ENCODE measurements around the gene OR5M3.

The OR5M3 gene

DNA sequence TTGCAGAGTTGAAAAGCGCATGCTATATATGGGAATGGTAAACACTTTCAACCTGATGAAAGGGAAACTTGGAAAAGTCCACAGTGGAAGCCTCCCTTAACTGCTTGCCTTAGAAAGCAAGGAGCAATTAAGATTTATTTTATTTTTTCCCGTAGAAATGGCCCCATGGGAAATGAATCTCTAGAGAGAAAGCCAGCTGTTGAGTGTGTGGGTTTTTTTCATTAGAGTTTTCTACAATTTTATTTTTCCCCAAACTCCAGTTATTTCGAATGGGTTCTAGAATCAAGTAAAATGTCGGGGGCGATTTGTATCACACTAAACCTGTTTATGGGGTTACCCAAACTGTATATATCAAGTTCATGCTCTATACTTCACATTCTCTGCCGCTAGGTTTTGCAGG lies at the start of gene OR5M3:
TSS of gene OR5M3 (minus strand) at position 101 of the 400 bp plus-strand sequence. CDS start 2,855 bp downstream, outside the sequence.
- Histone ChIP-seq H3K36me3 (ENCODE audit: control insufficient read depth, insufficient read depth, low read length) (no peaks in the 10 kb centered on the region), H3K27me3 (ENCODE audit: control insufficient read depth, insufficient read depth, low read length) (no peaks in the 10 kb centered on the region), H3K9ac (ENCODE audit: low read length) (no peak within 1 kb of the TSS), H3K4me1 (ENCODE audit: control insufficient read depth, insufficient read depth, low read length) (no peaks in the 10 kb centered on the region), H3K9me3 (ENCODE audit: control insufficient read depth, insufficient read depth, low read depth, low read length) (no peaks in the 10 kb centered on the region), H3K4me3 (ENCODE audit: low read depth, low read length) (no peak within 1 kb of the TSS), H3K27ac (ENCODE audit: low read depth, low read length) (no peak within 1 kb of the TSS)

DNA sequence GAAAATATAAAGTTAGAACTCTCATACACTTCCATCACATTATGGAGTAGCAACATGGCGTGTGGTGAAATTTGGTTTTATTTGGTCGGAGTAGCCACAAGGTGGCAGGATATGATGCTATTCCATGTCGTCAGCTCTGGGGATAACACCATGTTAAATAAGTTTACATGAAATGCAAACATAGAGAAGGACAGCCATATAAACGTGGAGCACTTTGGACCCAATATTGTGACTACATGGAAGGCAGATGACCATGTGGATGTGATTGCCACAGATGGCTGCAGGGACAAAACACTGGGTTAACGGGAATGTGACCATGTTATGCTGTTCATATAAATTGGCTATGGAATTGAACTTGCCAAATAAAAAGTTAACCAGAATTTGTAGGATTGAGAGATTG lies 48.9 kb upstream of the OR5M3 start:
- Histone ChIP-seq H3K9ac (ENCODE audit: low read length) (no peak overlapping the region), H3K4me3 (ENCODE audit: low read depth, low read length) (no peak overlapping the region), H3K4me1 (ENCODE audit: control insufficient read depth, insufficient read depth, low read length) (no peaks in the 10 kb centered on the region), H3K36me3 (ENCODE audit: control insufficient read depth, insufficient read depth, low read length) (no peaks in the 10 kb centered on the region), H3K9me3 (ENCODE audit: control insufficient read depth, insufficient read depth, low read depth, low read length) (no peaks in the 10 kb centered on the region), H3K27me3 (ENCODE audit: control insufficient read depth, insufficient read depth, low read length) (no peaks in the 10 kb centered on the region), H3K27ac (ENCODE audit: low read depth, low read length) (no peak overlapping the region)

DNA sequence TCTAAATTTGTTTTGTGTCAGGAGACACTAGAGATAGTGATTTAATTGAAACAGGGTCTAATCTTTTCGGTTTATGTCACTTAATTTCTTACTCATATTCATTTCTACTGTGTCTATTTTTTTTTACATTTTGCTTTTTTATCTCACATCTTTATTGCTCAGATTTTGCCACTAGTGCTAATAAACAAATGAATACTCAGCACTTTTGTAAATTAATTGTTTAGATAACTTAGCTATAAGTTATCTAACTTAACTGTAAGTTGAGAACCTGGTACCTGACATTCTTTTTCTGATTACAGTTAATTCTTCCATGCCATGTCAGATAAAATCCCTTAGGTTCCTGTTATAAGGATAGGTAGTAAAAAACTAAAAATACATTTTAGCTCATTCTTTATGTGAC lies 40.1 kb upstream of the OR5M3 start:
- Histone ChIP-seq H3K36me3 (ENCODE audit: control insufficient read depth, insufficient read depth, low read length) (no peaks in the 10 kb centered on the region), H3K9me3 (ENCODE audit: control insufficient read depth, insufficient read depth, low read depth, low read length) (no peaks in the 10 kb centered on the region), H3K27me3 (ENCODE audit: control insufficient read depth, insufficient read depth, low read length) (no peaks in the 10 kb centered on the region), H3K4me1 (ENCODE audit: control insufficient read depth, insufficient read depth, low read length) (no peaks in the 10 kb centered on the region), H3K4me3 (ENCODE audit: low read depth, low read length) (no peak overlapping the region), H3K9ac (ENCODE audit: low read length) (no peak overlapping the region), H3K27ac (ENCODE audit: low read depth, low read length) (no peak overlapping the region)

DNA sequence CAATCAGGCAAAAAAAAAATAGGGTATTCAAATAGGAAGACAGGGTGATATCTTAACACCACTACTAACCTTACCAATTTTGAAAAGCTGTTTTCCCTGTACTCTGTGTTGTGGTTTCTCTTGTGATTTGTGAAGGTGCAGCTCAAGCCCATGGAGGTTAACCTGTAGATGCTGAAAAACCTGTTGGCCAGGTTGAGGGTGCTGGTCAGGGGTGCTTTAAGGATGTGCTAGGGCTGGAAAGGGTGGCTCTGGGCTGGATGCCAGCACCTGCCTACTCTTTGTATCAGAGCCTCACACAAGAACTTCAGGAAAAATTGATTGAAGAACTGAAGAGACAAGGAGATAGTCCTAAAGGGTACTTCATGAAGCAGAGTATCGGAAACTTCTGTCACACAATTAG lies 36.3 kb upstream of the OR5M3 start:
- no peak overlapping the region for H3K9ac ChIP-seq (ENCODE audit: low read length)
- H3K27me3 ChIP-seq (ENCODE audit: control insufficient read depth, insufficient read depth, low read length) = no peaks in the 10 kb centered on the region
- no peak overlapping the region for H3K4me3 ChIP-seq (ENCODE audit: low read depth, low read length)
- H3K36me3 ChIP-seq (ENCODE audit: control insufficient read depth, insufficient read depth, low read length) = no peaks in the 10 kb centered on the region
- H3K9me3 ChIP-seq (ENCODE audit: control insufficient read depth, insufficient read depth, low read depth, low read length) = no peaks in the 10 kb centered on the region
- H3K27ac ChIP-seq (ENCODE audit: low read depth, low read length) = no peak overlapping the region
- H3K4me1 ChIP-seq (ENCODE audit: control insufficient read depth, insufficient read depth, low read length) = no peaks in the 10 kb centered on the region

DNA sequence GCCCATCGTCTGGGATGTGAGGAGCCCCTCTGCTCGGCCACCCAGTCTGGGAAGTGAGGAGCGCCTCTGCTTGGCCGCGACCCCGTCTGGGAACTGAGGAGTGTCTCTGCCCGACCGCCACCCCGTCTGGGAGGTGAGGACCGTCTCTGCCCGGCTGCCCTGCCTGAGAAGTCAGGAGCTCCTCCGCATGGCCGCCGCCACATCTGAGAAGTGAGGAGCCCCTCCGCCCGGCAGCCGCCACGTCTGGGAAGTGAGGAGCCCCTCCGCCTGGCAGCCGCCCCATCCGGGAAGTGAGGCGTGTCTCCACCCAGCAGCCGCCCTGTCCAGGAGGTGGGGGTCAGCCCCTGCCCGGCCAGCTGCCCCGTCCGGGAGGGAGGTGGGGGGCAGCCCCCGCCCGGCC lies 23.9 kb upstream of the OR5M3 start:
- Histone ChIP-seq H3K36me3 (ENCODE audit: control insufficient read depth, insufficient read depth, low read length) (no peaks in the 10 kb centered on the region), H3K9ac (ENCODE audit: low read length) (no peak overlapping the region)

DNA sequence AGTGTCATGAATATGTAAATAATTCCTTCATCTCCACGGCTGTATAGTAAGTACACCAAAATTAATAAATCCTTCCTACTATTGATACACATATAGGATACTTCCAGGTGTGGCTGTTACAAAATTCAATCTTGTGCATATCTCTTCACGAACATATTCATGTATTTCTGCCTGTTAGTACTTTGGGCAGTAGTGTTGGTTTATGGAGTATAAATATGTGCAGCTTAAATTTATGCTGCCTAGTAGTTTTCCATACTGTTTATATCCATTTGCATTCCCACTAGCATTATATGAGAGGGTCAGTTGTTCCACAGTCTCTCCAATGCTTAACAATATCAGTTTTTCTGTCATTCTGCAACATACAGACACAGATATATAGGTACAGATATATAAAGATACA lies 22.0 kb upstream of the OR5M3 start:
- no peak overlapping the region for H3K27ac ChIP-seq (ENCODE audit: low read depth, low read length)
- H3K9me3 ChIP-seq (ENCODE audit: control insufficient read depth, insufficient read depth, low read depth, low read length) = peaks cover 16% of the 10 kb centered on the region; the same call in 1 of the 2 replicates
- H3K4me1 ChIP-seq (ENCODE audit: control insufficient read depth, insufficient read depth, low read length) = no peaks in the 10 kb centered on the region
- H3K9ac ChIP-seq (ENCODE audit: low read length) = no peak overlapping the region
- no peaks in the 10 kb centered on the region for H3K27me3 ChIP-seq (ENCODE audit: control insufficient read depth, insufficient read depth, low read length)
- H3K4me3 ChIP-seq (ENCODE audit: low read depth, low read length) = no peak overlapping the region
- no peaks in the 10 kb centered on the region for H3K36me3 ChIP-seq (ENCODE audit: control insufficient read depth, insufficient read depth, low read length)

More for the DNA sequence above, 23.9 kb upstream of the OR5M3 start:
- H3K9me3 ChIP-seq (ENCODE audit: control insufficient read depth, insufficient read depth, low read depth, low read length) = peaks cover 16% of the 10 kb centered on the region; the same call in 1 of the 2 replicates
- H3K27ac ChIP-seq (ENCODE audit: low read depth, low read length) = no peak overlapping the region
- H3K4me3 ChIP-seq (ENCODE audit: low read depth, low read length) = no peak overlapping the region
- no peaks in the 10 kb centered on the region for H3K4me1 ChIP-seq (ENCODE audit: control insufficient read depth, insufficient read depth, low read length)
- H3K27me3 ChIP-seq (ENCODE audit: control insufficient read depth, insufficient read depth, low read length) = no peaks in the 10 kb centered on the region

DNA sequence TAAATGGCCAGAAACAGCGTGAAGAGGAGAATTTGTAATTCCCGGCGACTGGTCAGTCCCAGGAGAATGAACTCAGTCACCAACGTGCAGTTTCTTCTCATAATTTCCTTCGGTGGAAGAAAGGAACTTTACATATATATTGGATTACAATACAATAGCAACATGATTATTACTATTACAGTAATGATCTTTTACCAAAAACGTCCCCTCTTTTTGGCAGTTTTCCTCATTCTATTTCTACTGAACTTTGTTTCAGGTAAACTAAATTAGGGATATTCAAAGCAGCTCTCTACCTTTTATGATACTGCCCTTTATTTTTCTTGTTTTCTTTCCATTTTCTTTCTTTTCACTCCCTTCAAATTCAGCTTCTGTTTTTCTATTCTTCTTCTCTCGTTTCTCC lies 18.1 kb upstream of the OR5M3 start, which contains the start of gene OR5M8:
TSS of gene OR5M8 (minus strand) at position 101 of the 400 bp plus-strand sequence. CDS start at position 101, 0 bp downstream.
- Histone ChIP-seq H3K4me1 (ENCODE audit: control insufficient read depth, insufficient read depth, low read length) (no peaks in the 10 kb centered on the region), H3K36me3 (ENCODE audit: control insufficient read depth, insufficient read depth, low read length) (no peaks in the 10 kb centered on the region), H3K27me3 (ENCODE audit: control insufficient read depth, insufficient read depth, low read length) (no peaks in the 10 kb centered on the region), H3K9me3 (ENCODE audit: control insufficient read depth, insufficient read depth, low read depth, low read length) (peaks cover 17% of the 10 kb centered on the region; the same call in 1 of the 2 replicates), H3K9ac (ENCODE audit: low read length) (no peak within 1 kb of the TSS), H3K27ac (ENCODE audit: low read depth, low read length) (no peak within 1 kb of the TSS), H3K4me3 (ENCODE audit: low read depth, low read length) (no peak within 1 kb of the TSS)

DNA sequence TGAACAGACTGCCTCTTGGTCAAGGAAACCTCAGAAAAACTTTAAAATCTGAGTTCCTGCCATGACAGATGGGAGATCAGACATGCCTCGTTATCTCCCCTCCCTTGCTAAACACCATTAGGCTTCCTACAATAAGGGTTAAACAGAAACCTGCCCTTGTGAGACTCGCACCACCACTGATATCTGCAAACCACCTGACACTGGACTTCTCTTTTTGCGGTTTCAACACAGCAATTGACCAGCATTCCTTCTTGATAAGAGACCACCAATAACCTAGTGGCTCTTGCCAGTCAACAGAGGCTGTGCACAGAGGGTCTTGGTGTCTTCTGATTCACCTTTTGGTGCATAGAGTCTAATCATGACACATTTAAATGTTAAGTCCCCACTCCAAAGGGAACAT lies 13.6 kb upstream of the OR5M3 start:
- Histone ChIP-seq H3K4me3 (ENCODE audit: low read depth, low read length) (no peak overlapping the region), H3K36me3 (ENCODE audit: control insufficient read depth, insufficient read depth, low read length) (no peaks in the 10 kb centered on the region), H3K27me3 (ENCODE audit: control insufficient read depth, insufficient read depth, low read length) (no peaks in the 10 kb centered on the region), H3K4me1 (ENCODE audit: control insufficient read depth, insufficient read depth, low read length) (no peaks in the 10 kb centered on the region), H3K9me3 (ENCODE audit: control insufficient read depth, insufficient read depth, low read depth, low read length) (peaks cover 11% of the 10 kb centered on the region; the same call in 1 of the 2 replicates), H3K9ac (ENCODE audit: low read length) (no peak overlapping the region), H3K27ac (ENCODE audit: low read depth, low read length) (no peak overlapping the region)

DNA sequence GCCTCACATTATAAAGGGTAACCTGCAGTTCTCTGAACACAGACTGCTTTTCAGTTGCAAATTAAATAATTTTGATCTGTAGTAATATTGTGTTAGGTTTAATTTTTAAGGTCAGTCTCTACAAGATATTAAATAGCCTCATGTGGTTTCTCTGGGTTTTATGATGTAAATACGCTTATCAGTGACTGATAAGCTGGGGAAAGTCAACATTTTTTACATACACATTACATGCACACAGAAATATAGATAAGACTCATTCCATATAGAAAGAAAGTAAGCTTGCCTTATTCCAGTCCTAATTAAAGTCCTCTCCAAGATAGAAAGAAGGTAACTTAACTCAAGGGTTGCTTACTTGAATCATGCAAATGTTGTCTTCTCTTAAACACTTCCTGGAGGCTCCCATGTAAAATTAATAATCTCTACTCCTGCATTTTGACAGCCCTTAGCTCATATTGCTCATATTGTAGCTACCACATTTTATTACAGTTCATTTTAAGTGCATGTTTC lies 1.6 kb upstream of the OR5M3 start:
- H3K27me3 ChIP-seq (ENCODE audit: control insufficient read depth, insufficient read depth, low read length) = no peaks in the 10 kb centered on the region

DNA sequence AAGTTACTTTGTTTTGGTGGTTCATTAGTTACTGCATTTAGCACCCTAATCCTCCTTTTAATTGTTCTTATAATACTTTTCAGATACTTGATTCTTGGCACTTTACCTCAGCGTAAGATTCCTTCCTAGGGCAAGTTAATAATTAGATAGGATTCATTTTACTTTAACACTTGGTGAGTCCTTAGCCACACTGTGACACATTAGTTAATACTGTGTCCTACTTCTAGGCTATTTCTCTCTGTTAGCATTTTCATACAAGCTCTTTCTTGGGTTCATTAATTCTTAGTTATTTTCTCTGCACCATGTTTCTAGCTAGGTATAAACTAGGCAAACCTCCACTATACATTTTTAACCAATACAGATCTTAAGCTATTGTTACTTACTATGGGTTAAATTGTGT lies 16.1 kb downstream of the OR5M3 start:
- Histone ChIP-seq H3K27me3 (ENCODE audit: control insufficient read depth, insufficient read depth, low read length) (no peaks in the 10 kb centered on the region), H3K4me1 (ENCODE audit: control insufficient read depth, insufficient read depth, low read length) (no peaks in the 10 kb centered on the region), H3K9ac (ENCODE audit: low read length) (no peak overlapping the region), H3K36me3 (ENCODE audit: control insufficient read depth, insufficient read depth, low read length) (no peaks in the 10 kb centered on the region), H3K27ac (ENCODE audit: low read depth, low read length) (no peak overlapping the region), H3K4me3 (ENCODE audit: low read depth, low read length) (no peak overlapping the region), H3K9me3 (ENCODE audit: control insufficient read depth, insufficient read depth, low read depth, low read length) (no peaks in the 10 kb centered on the region)

More for the DNA sequence above, 1.6 kb upstream of the OR5M3 start:
- no peaks in the 10 kb centered on the region for H3K36me3 ChIP-seq (ENCODE audit: control insufficient read depth, insufficient read depth, low read length)
- no peak overlapping the region for H3K9ac ChIP-seq (ENCODE audit: low read length)
- H3K9me3 ChIP-seq (ENCODE audit: control insufficient read depth, insufficient read depth, low read depth, low read length) = no peaks in the 10 kb centered on the region
- H3K4me1 ChIP-seq (ENCODE audit: control insufficient read depth, insufficient read depth, low read length) = no peaks in the 10 kb centered on the region
- H3K27ac ChIP-seq (ENCODE audit: low read depth, low read length) = no peak overlapping the region
- no peak overlapping the region for H3K4me3 ChIP-seq (ENCODE audit: low read depth, low read length)

DNA sequence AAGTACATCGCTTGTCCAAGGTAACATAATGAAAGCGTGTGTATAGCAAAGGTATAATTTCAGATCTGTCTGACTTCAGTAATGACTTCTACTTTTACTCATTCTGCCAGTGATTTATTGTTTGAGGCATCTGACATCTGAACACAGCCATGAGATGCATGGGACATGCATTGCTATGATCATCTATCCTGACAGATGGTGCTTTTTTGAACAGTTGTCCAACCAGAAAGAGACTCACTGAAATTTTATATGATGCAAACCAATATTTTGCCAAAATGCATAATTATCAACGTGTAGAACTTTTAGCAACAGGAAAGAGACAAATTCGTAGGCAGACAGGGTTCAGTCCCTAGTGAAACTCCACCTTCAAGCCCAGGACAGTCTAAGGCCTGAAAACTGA lies 19.6 kb downstream of the OR5M3 start:
- Histone ChIP-seq H3K4me1 (ENCODE audit: control insufficient read depth, insufficient read depth, low read length) (no peaks in the 10 kb centered on the region), H3K4me3 (ENCODE audit: low read depth, low read length) (no peak overlapping the region), H3K27ac (ENCODE audit: low read depth, low read length) (no peak overlapping the region), H3K36me3 (ENCODE audit: control insufficient read depth, insufficient read depth, low read length) (no peaks in the 10 kb centered on the region), H3K9ac (ENCODE audit: low read length) (no peak overlapping the region), H3K9me3 (ENCODE audit: control insufficient read depth, insufficient read depth, low read depth, low read length) (no peaks in the 10 kb centered on the region), H3K27me3 (ENCODE audit: control insufficient read depth, insufficient read depth, low read length) (no peaks in the 10 kb centered on the region)
